Astrocyte of the hippocampus (primary cell): Measurements from ENCODE around the gene CD300LG.
"Not testable (repeated sequence)": the region's sequence is repeated elsewhere in the genome, so short reads cannot be mapped to it uniquely, and the experiment has no call there.

ENCODE experiments used
- DNase-seq: peaks from one replicate; pipeline ENCODE4 v3.0.0; 2011; ENCODE audit warnings: low read depth, low spot score

Gene CD300LG, protein sequence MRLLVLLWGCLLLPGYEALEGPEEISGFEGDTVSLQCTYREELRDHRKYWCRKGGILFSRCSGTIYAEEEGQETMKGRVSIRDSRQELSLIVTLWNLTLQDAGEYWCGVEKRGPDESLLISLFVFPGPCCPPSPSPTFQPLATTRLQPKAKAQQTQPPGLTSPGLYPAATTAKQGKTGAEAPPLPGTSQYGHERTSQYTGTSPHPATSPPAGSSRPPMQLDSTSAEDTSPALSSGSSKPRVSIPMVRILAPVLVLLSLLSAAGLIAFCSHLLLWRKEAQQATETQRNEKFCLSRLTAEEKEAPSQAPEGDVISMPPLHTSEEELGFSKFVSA

DNA sequence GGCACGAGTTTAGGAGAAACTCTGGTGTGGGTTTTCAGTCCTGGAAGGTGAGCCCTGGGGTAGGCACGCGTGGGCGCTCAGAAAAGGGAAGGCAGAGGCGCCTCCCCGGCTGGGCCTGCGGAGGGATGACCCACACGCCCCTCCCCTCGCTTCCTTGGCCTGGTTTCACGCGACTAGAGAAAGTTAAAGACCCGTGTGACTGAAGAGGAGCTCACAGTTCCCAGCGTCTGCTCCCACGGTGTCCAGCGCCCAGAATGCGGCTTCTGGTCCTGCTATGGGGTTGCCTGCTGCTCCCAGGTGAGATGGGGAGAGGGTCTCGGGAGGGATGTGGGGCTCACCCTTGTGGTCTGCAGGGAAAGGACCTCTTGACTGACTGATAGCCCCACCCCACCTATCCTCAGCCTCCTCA lies at the start of gene CD300LG:
Gene CD300LG (plus strand): TSS at position 214 of the 409 bp plus-strand sequence. CDS start 41 bp downstream, at position 255.
- no peak for DNase-seq

DNA sequence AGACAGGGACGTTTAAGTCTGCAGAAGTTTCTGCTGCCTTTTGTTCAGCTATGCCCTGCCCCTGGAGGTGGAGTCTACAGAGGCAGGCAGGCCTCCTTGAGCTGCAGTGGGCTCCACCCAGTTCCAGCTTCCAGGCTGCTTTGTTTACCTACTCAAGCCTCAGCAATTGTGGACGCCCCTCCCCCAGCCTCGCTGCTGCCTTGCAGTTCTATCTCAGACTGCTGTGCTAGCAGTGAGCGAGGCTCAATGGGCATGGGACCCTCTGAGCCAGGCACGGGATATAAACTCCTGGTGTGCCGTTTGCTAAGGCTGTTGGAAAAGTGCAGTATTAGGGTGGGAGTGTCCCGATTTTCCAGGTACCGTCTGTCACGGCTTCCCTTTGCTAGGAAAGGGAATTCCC lies 49.0 kb upstream of the CD300LG start:
- DNase-seq, result not testable (repeated sequence)

DNA sequence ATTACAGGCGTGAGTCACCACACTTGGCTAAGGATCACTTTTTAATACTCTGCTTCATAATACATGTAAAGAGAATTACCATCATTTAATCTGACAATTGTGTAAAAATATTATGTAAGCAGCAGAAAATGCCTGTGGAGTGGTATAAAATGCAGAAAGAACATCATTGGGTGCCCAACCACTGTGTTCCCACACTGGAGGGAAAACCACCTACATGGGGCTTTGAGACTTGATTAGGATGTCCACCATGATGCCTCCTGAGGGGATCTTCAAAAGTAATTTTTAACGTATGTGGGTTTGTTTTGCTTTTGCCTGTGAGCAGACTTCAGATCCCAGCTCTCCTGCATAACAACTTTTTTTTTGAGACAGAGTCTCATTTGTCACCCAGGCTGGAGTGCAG lies 47.9 kb upstream of the CD300LG start:
- no peak for DNase-seq

DNA sequence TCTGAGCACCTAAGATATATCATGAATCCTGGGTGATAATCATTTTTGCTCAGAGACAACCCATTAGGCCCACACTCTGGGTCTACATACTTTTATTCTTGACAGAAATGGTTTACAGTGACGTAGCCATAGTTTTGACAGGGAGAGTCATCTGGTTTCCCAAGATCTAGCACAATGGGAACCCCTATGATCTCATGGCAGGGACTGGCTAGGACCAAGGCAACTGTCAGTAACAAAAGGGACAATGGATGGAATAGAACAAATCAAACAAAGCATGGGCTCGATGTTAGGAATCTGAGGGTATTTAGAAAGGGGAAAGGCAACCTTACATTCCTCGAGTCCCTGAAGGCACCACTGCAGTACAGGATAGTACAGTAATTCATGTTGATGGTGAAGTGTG lies 46.2 kb upstream of the CD300LG start:
- DNase-seq, result no peak

DNA sequence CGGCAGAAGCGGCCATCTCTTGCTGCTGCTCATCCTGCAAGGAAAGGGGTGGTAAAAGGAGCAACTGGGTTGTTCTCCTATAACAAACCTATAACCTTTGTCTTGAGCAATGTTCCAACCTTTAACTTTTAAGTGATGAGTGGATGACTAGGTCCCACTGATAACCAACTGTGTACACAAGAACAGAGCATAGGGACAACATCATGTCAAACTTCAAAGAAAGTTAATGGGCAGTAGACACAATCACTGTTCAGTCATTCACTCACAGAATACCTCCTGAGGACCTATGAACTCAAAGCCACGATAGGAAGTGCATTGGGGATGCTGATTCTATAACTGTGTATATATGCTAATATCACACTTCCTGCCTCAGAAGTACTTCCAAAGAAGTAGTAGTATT lies 45.1 kb upstream of the CD300LG start:
- DNase-seq, result no peak

DNA sequence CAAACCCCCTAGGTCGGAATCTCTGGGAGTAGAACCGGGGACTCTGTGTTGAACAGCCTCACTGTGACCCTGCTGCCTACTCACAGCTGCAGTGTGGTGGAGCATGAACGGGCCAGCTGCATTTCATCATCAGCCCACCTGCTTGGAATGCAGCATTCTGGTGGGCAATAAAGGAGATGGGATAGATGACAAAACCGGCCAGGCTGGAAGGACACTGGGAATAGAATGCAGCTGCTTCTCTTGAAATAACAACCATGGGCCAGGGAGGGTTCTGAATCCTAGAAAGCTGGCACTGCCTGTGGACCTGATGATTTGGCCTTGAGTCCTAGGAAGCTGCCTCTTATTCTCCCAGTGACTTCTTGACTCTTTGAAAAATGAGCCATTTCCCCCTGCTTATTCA lies 43.2 kb upstream of the CD300LG start:
- no peak for DNase-seq

DNA sequence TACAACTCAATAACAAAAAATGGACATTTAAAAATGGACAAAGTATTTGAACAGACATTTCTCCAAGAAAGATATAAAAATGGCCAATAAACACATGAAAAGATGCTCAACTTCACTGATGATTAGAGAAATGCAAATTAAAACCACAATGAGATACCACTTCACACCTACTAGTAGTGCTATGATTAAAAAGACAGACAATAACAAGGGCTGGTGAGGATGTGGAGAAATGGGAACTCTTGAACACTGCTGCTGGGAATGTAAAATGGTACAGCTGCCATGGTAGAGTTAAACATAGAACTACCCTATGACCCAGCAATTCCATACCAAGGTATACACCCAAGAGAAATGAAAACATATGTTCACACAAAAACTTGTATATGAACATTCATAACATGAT lies 41.9 kb upstream of the CD300LG start:
- DNase-seq, result no peak

DNA sequence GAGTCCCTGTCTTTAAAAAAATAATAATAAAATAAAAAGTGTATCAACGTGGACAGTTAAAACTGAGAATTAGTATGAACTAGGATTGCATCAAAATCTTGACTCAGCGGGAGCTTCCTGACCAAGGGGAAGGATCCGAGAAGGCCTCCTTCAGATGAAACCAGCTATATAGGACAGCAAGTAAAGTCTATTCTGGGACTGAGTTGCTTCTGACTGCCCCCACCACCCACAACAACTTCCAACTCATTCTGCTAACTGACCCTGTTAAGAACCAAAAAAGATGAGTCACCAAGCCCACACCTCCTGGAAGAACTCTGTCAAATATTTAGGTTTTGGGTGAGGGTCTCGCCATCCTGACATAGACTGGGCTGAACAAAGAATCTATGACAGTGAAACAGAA lies 38.9 kb upstream of the CD300LG start:
- no peak for DNase-seq

DNA sequence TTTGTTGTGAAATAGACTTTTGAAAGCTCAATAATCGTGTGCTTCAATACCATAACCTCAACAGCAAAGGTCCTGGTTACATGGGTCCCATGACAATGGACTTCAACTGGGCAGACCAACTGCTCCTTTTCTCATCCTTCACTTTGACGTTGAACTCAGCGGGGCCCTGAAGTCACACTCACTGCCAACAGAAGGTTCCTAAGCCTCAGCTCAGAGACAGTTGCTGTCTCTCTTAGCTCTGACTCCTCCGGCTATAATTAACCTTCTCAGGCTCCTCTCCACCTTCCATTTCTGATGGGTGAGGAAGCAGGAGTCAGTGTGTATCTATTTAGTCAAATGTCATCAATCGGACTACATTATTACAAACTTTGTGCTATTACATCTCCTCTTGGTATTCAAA lies 37.9 kb upstream of the CD300LG start:
- no peak for DNase-seq

DNA sequence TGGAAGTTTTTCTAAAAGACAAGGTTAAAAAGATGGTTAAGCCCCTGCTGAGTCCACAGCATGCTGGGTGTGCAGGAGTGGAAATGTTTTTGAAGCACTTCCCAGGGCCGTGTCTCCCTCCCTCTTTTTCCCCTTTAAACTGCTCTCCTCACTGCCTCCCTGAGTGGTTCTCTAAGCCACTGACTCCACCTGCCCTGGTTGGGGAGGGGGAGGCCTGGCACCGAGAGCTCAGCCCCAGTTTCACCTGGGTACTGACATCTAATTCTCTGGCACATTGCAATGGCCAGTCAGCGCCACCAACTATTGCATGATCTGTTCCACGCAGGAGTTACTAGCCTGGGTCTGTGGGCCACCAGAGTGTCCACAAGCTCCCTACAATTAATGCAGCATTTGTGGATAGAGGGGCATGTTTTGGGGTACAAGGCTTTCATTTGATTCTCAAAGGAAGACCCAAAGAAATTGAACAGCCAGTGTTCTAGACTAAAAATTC lies 36.7 kb upstream of the CD300LG start:
- DNase-seq, result no peak

DNA sequence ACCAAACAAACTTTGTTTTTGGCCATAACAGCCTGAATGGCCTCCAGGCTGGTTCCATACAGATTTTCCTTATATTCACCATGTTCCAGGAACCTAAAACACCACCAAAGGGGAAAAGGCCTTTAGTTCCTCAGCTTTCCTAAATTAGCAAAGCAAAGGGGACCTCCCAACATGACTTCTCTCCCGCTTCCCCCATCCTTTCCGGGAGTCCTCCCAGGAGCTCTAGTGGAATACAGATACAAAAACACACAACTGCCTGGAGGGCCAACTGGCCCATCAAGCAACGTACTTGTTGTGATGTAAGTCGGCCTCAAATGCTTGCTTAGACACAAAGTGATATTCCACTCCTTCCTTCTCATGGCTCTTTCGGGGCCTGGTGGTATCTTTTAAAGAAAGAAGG lies 36.2 kb upstream of the CD300LG start:
- no peak for DNase-seq

DNA sequence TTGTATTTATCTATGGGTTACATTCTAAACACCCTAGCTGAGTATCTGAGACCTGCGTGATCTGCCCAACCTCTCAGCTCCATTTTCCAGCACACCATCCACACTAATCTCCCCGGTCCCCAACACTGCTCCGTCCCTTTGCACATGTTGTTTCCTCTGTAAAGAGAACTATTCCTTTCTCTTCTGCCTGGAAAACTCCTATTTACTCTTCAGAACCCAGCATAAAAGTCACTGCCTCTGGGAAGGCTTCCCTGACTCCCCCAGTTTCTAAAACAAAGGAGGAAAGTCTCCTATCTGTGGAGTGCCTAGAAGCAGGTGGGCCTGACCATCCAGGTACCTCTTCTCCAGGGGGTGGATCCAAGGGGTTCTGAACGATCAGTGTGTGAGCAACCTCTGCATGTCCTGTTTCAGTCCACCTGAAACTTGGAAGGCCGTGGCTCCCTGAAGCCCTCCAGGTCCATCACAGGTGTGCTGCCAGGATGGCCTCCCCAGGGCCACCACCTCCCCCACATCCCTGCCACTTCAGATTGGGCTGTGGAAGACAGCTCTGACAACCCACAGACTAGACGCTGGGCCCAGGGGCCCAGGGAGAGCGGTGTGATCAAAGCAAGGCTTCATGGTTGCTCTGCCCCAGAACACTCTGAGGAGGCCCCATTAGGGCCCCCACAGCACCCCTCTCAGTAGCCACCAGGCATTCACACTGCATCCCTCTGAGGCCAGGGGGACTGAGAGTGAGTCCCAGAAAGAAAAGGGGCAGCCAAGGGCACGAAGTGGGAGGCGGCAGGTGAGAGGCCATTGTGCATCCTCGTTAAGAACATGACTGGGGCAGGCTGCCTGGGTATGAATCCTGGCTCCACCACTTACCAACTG lies 34.3 kb upstream of the CD300LG start:
- no peak for DNase-seq

DNA sequence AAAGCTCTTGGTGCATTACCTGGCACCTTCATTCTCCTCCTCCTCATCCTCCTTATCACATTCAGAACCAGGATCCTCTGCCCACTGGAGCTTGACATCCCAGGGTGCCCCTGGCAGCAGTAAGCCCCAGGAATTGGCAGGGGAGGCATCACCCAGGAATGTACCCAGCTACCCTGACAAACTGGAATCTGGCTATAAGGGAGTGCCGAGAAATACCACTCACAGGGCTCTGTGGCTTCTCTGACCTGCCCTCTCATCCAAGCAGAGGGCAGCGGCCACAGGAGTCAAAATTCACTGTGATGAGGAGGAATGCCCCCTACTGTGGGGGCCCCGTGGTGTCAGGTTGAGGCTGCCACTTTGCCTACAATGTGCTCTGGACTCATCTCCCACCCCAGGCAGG lies 33.6 kb upstream of the CD300LG start:
- DNase-seq, result peak; percentile 17

DNA sequence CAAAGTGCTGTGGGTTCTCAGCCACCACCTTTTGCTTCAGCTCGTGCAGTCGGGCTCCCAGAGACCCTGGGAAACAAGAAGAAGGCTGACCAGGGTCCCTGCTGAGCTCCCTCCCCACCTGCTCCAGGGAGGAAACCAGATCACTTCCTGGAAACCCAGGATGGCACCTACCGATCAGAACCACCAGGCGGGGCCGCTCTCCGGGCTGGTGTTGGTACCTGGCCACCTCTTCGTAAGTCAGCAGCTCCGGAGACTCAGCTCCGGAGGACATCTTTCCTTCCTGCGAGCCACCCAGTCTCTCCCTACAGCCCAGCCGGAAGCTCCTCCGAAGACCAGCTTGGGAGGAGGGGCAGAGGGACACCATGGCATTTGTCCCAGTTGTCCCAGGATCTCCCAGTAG lies 33.0 kb upstream of the CD300LG start:
- DNase-seq, result no peak

DNA sequence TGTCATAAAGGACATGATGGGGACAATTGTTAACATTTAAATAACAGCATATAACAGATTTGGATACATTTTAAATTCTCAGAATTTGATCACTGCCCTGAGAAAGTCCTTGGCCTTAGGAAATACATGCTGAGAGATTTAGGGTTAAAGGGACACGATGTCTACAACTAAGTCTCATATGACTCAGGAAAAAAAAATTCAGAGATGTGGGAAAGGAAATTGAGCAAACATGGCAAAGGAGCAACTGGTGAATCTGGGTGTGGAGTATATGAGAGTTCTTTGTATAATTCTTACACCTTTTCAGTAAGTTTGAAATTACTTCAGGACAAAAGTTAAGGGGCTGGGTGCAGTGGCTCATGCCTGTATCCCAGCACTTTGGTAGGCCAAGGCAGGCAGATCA lies 32.3 kb upstream of the CD300LG start:
- DNase-seq, result peak; percentile 58

DNA sequence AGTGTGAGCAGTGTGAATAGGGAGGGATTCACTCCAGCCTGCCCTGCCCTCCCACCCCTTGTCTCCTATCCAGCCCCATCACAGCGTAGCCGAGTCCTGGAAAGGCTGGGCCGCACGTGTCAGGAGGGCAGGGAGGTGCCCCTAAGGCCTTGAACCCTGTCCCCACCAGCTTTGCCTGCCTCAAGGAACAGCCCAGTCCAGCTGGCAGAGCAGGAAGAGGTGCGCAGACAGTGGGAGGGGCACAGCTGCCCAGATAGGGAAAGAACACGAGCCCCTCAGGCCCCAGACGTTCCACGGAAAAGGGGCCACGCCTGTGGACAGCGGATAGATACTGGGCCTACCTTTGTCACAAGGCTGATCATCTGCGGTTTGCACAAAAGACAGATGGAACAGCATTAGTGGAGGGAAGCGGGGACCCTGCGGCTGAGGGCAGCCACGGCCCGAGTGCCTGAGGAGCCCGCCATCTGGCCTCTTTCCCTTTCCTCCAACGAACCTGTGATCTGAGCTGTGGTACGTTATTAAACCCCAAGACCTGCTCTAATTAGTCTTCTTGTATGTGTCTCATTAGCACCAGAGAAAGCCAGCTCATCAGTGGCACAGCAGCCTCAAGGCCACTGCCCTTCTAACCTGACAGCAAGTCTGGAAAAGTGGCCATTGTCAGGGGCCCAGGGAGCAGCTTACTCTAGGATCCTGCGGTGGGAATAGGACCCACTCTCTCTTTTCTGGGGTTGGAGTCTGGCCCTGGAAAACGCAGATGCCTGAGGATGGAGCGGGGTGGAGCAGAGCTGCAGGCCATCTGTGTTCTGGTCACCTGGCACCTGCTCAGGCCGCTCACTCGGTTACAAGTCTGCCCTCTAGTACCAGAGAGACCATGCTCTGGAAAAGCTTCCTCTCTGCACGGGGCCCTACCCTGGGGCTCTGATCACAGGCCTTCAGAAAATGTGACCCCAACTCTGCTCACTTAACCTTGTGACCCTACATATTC lies 30.3 kb upstream of the CD300LG start:
- no peak for DNase-seq

DNA sequence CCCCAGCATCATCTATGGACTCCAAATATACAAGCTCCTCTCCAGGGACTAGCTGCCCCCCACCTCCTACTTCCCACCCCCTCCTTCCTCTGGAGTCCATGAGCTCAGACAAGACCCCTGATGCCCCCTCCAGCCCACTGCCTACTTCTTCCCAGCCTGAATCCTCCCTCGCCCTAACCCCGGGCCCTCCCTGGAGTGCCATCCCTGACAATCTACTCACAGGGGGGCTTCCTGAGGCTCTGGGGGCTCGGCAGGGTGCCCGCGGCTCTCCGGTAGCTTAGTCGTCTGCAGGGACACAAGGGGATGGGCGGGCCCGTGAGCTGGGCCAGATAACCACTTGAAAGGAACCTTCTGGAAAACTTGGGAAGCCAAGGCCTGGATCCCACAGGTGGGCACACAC lies 29.1 kb upstream of the CD300LG start:
- DNase-seq, result no peak

DNA sequence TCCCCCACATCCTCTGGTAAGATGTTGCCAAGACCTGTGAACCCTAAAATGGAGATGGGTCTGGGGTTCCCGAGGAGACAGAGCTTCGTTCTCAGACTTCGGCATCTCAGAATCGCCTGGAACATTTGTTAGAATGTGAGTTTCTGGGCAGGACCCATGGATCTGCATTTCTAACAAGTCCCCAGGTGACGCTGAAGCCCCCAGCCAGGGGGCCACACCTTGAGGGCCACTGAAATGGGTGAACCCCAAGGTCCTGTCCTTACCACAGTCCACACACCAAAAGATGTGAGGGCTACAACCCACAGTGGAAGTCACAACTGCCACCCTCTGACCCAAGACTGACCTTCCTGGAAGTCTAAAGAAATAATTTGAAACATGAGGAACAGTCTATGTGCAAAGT lies 28.0 kb upstream of the CD300LG start:
- DNase-seq, result no peak

DNA sequence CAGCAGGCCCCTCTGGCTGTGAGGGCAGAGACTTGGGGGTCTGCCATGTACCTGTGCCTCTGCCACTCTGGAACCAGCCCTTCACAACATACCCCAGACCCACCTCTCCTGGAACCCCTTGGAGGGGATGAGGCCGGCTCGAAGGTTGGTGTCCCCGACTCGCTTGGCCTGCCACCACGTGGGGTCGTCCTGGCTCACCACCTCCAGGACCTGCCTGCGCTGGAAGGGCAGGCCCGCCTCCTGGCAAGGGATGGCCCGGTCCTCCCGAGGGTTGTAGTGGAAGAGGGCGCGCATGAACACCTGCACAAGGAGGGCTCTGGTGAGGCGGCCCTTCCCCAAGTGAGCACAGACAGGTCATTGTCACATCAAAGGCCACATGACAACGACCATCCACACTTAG lies 26.2 kb upstream of the CD300LG start:
- no peak for DNase-seq

DNA sequence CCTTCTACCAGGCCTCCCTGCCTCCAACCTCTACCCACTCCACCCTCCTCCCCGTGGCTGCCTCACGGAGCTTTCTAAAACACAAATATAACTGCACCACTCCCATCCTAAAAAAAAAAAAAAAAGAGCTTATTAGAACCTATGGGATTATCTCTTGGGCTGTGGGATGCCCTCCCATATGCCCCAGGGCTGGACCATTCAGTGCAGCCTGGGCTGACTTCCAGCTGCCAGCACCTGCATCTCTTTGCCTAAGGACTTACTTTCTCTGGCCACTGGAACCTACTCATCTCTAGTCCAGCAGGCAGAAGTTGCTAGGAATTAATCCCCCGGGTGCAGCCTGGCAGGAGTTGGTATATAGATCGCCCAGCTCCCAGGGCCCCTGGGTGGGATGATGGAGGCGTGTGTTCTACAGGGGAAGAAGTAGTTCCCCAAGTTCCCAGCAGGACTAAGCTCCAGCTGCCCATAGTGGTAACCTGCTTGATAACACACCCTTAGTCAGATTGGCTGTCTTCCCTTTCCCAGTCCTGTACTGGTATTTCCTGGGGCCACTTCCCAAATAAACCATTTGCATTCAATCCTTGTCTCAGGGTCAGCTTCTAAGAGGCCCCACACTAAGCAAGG lies 24.3 kb upstream of the CD300LG start:
- no peak for DNase-seq
